CD4-positive, alpha-beta T cell treated with Interleukin-21 for 1 hour (primary cell): Measurements from ENCODE around the gene ANKRD52.
"Not testable (repeated sequence)": the region's sequence is repeated elsewhere in the genome, so short reads cannot be mapped to it uniquely, and the experiment has no call there.

Experiments used
- DNase-seq: peaks from one replicate; pipeline ENCODE4 v3.0.0-alpha.2; 2020

Gene ANKRD52

GRCh38 chr12:56271031-56271430 lies 12.8 kb upstream of the ANKRD52 start:
- peak; percentile 13 for DNase-seq

GRCh38 chr12:56267443-56268071 lies 9.4 kb upstream of the ANKRD52 start:
- no peak for DNase-seq

- DNase-seq: peak; percentile 93
Observed at GRCh38 chr12:56266693-56267442, 8.7 kb upstream of the ANKRD52 start, which contains the start of gene COQ10A. TSS of gene COQ10A (plus strand) at chr12:56266942. CDS start at chr12:56267119, 177 bp downstream.

- not testable (repeated sequence) for DNase-seq
Observed at GRCh38 chr12:56266068-56266692, 8.0 kb upstream of the ANKRD52 start.

- peak; percentile 11 for DNase-seq
Observed at GRCh38 chr12:56262955-56263354, 4.8 kb upstream of the ANKRD52 start.

GRCh38 chr12:56261503-56262232 lies 3.5 kb upstream of the ANKRD52 start:
- DNase-seq: no peak

GRCh38 chr12:56260921-56261320 lies 2.7 kb upstream of the ANKRD52 start:
- DNase-seq: no peak

- DNase-seq: no peak
Observed at GRCh38 chr12:56260380-56260779, 2.2 kb upstream of the ANKRD52 start.

- DNase-seq: no peak
Observed at GRCh38 chr12:56258820-56259183, 618 bp upstream of the ANKRD52 start.

- DNase-seq: peak; percentile 10
Observed at GRCh38 chr12:56257491-56258067, 605 bp downstream of the ANKRD52 start.

GRCh38 chr12:56257071-56257470 lies 1.1 kb downstream of the ANKRD52 start:
- no peak for DNase-seq

GRCh38 chr12:56256326-56256960 lies 1.7 kb downstream of the ANKRD52 start:
- no peak for DNase-seq

- DNase-seq: no peak
Observed at GRCh38 chr12:56255671-56256070, 2.5 kb downstream of the ANKRD52 start.

GRCh38 chr12:56253091-56253490 lies 5.1 kb downstream of the ANKRD52 start:
- no peak for DNase-seq

GRCh38 chr12:56252649-56253048 lies 5.5 kb downstream of the ANKRD52 start:
- no peak for DNase-seq

- no peak for DNase-seq
Observed at GRCh38 chr12:56248711-56249110, 9.5 kb downstream of the ANKRD52 start.

GRCh38 chr12:56247923-56248322 lies 10.3 kb downstream of the ANKRD52 start:
- no peak for DNase-seq

GRCh38 chr12:56244494-56244893 lies 13.7 kb downstream of the ANKRD52 start:
- DNase-seq: no peak

- DNase-seq: no peak
Observed at GRCh38 chr12:56243731-56244181, 14.4 kb downstream of the ANKRD52 start.

- DNase-seq: no peak
Observed at GRCh38 chr12:56242986-56243385, 15.2 kb downstream of the ANKRD52 start.

- no peak for DNase-seq
Observed at GRCh38 chr12:56241424-56242303, 16.5 kb downstream of the ANKRD52 start.
